Mesenchymal stem cell (in vitro differentiated cells and primary cell): Measurements from ENCODE around the gene DND1.
"Not testable (repeated sequence)": the region's sequence is repeated elsewhere in the genome, so short reads cannot be mapped to it uniquely, and the experiment has no call there.

Experiments used
- DNase-seq: peaks from one replicate; pipeline ENCODE4 v3.0.0-alpha.2; 2013
- H2AFZ ChIP-seq: one replicate; pipeline ENCODE4 v1.6.1; 2013; ENCODE audit warnings: low read depth, mild to moderate bottlenecking, control low read depth, inconsistent platforms, low read length, moderate library complexity
- H2AK5ac ChIP-seq: 2 replicates; pipeline ENCODE4 v1.6.1; 2013; ENCODE audit warnings: low read length, moderate library complexity, mild to moderate bottlenecking, inconsistent platforms; ENCODE audit not compliant: severe bottlenecking
- H2BK120ac ChIP-seq: one replicate; pipeline ENCODE4 v1.6.1; 2013; ENCODE audit warnings: low read depth, mild to moderate bottlenecking, inconsistent platforms, low read length, moderate library complexity
- H2BK12ac ChIP-seq, 2 experiments: one replicate each; pipeline ENCODE4 v1.6.1; 2013; ENCODE audit warnings: inconsistent platforms in 2 of 2, low read length in 2 of 2, mild to moderate bottlenecking in 2 of 2, moderate library complexity in 2 of 2, control low read depth in 1 of 2
- H2BK15ac ChIP-seq: one replicate; pipeline ENCODE4 v1.6.1; 2013; ENCODE audit warnings: mild to moderate bottlenecking, low read depth, inconsistent platforms; ENCODE audit not compliant: poor library complexity, severe bottlenecking
- H2BK5ac ChIP-seq: 2 replicates; pipeline ENCODE4 v1.6.1; 2013; ENCODE audit warnings: low read depth, mild to moderate bottlenecking, low read length, control low read depth, inconsistent platforms; ENCODE audit not compliant: poor library complexity, severe bottlenecking
- H3K14ac ChIP-seq, 2 experiments: one replicate each; pipeline ENCODE4 v1.6.1; 2013; ENCODE audit warnings: inconsistent platforms in 2 of 2, low read length in 2 of 2, control low read depth in 1 of 2, mild to moderate bottlenecking in 1 of 2, moderate library complexity in 1 of 2
- H3K18ac ChIP-seq, 2 experiments: one replicate each; pipeline ENCODE4 v1.6.1; 2013; ENCODE audit warnings: inconsistent platforms in 2 of 2, low read length in 2 of 2, control low read depth in 1 of 2, low read depth in 1 of 2, mild to moderate bottlenecking in 1 of 2
- H3K23ac ChIP-seq, 2 experiments: one replicate each; pipeline ENCODE4 v1.6.1; 2013; ENCODE audit warnings: inconsistent platforms in 2 of 2, low read length in 2 of 2, mild to moderate bottlenecking in 2 of 2, moderate library complexity in 2 of 2, control low read depth in 1 of 2
- H3K27ac ChIP-seq: 2 replicates; pipeline ENCODE4 v1.5.1; 2013; ENCODE audit warnings: mild to moderate bottlenecking, moderate library complexity, low read length, control low read depth, inconsistent platforms; ENCODE audit not compliant: poor library complexity, severe bottlenecking
- H3K27me3 ChIP-seq, 2 experiments: 2 replicates each; pipeline versions ENCODE4 v1.6.1 to v1.7.0; 2013; ENCODE audit warnings: low read length in 2 of 2, mild to moderate bottlenecking in 2 of 2, moderate library complexity in 2 of 2, control low read depth in 1 of 2, inconsistent platforms in 1 of 2; ENCODE audit not compliant: control insufficient read depth in 1 of 2, insufficient read depth in 1 of 2
- H3K36me3 ChIP-seq, 2 experiments: 2 replicates each; pipeline versions ENCODE4 v1.6.1 to v1.7.0; 2013; ENCODE audit warnings: low read length in 2 of 2, control low read depth in 1 of 2, inconsistent platforms in 1 of 2, low read depth in 1 of 2, mild to moderate bottlenecking in 1 of 2; ENCODE audit not compliant: insufficient read depth in 2 of 2, control insufficient read depth in 1 of 2
- H3K4ac ChIP-seq, 2 experiments: one replicate each; pipeline ENCODE4 v1.6.1; 2013; ENCODE audit warnings: inconsistent platforms in 2 of 2, low read length in 2 of 2, mild to moderate bottlenecking in 2 of 2, moderate library complexity in 2 of 2, control low read depth in 1 of 2, low read depth in 1 of 2
- H3K4me1 ChIP-seq: 2 replicates; pipeline ENCODE4 v1.6.1; 2013; ENCODE audit warnings: low read depth, low read length, control low read depth; ENCODE audit not compliant: control insufficient read depth, insufficient read depth
- H3K4me2 ChIP-seq: 2 replicates; pipeline ENCODE4 v1.6.1; 2013; ENCODE audit warnings: low read length, mild to moderate bottlenecking, inconsistent platforms; ENCODE audit not compliant: poor library complexity, severe bottlenecking
- H3K4me3 ChIP-seq, 2 experiments: 2 replicates each; pipeline versions ENCODE4 v1.5.1 to v1.7.0; 2013; ENCODE audit warnings: low read length in 2 of 2, mild to moderate bottlenecking in 2 of 2, control low read depth in 1 of 2, low read depth in 1 of 2; ENCODE audit not compliant: insufficient read depth in 1 of 2
- H3K79me1 ChIP-seq: replicated peaks from 2 replicates; pipeline ENCODE4 v1.6.1; 2013; ENCODE audit warnings: mild to moderate bottlenecking, control low read depth, low read length, inconsistent platforms; ENCODE audit not compliant: poor library complexity, severe bottlenecking
- H3K9ac ChIP-seq: 2 replicates; pipeline ENCODE4 v1.7.0; 2013; ENCODE audit warnings: mild to moderate bottlenecking, low read length, moderate library complexity
- H3K9me3 ChIP-seq: 2 replicates; pipeline ENCODE4 v1.7.0; 2013; ENCODE audit warnings: mild to moderate bottlenecking, low read length; ENCODE audit not compliant: control insufficient read depth
- H4K8ac ChIP-seq: one replicate; pipeline ENCODE4 v1.6.1; 2013; ENCODE audit warnings: inconsistent platforms, mild to moderate bottlenecking, low read length, moderate library complexity
- H4K91ac ChIP-seq: one replicate; pipeline ENCODE4 v1.6.1; 2013; ENCODE audit warnings: mild to moderate bottlenecking, low read length, inconsistent platforms
- WGBS: methylation state at CpG from one replicate; pipeline ENCODE4 v1.1.7; 2013; ENCODE audit warnings: mixed read lengths; 5-methylcytosine and 5-hydroxymethylcytosine counted together

DND1 gene

GRCh38 chr5:140708787-140709186 is 35.4 kb upstream of the DND1 start:
- H2BK5ac ChIP-seq, H3K4me1 ChIP-seq, DNase-seq, H2AK5ac ChIP-seq, H2AFZ ChIP-seq, H3K23ac ChIP-seq, H2BK15ac ChIP-seq, H3K79me1 ChIP-seq, H3K27ac ChIP-seq, H3K9ac ChIP-seq, H4K91ac ChIP-seq, H3K14ac ChIP-seq, H4K8ac ChIP-seq, H2BK120ac ChIP-seq, H3K4me3 ChIP-seq, H3K9me3 ChIP-seq, H3K4me2 ChIP-seq, H3K4ac ChIP-seq, H2BK12ac ChIP-seq, H3K27me3 ChIP-seq, H3K18ac ChIP-seq: not testable (repeated sequence)
- 96% methylated on average over 9 of the region's 9 CpGs for WGBS
- H3K36me3 ChIP-seq = peaks cover 17 to 41% of the 10 kb centered on the region in 2 experiments

DNA sequence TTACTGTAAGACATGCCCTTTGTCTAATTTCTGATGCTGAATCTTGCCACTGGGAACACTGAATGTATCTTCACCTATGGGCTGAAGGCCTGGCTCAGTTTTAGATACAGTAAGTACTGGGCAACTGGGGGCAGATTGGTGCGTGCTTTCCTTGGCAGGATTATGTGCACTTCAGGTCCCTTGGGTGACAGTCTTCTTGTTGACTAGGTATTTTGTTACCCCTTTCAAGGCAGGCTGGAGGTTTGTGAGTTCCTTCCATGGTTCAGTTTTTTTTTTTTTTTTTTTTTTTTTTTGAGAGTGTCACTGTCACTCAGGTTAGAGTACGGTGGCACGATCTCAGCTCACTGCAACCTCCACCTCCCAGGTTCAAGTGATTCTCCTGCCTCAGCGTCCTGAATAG is 34.4 kb upstream of the DND1 start:
- no peaks in the 10 kb centered on the region for H3K27me3 ChIP-seq
- no peak overlapping the region for H3K9ac ChIP-seq
- no peak overlapping the region for H4K91ac ChIP-seq
- no peak overlapping the region for H3K4me2 ChIP-seq
- H2BK120ac ChIP-seq = no peak overlapping the region
- H3K27ac ChIP-seq = no peak overlapping the region
- no peak overlapping the region for H3K18ac ChIP-seq
- H2BK15ac ChIP-seq = no peak overlapping the region
- H3K4me3 ChIP-seq = no peak overlapping the region
- no peak overlapping the region for H2BK12ac ChIP-seq
- H2AFZ ChIP-seq = no peak overlapping the region
- H3K79me1 ChIP-seq = peaks cover 10% of the 10 kb centered on the region
- no peak for DNase-seq
- H3K9me3 ChIP-seq = no peaks in the 10 kb centered on the region
- H4K8ac ChIP-seq = no peak overlapping the region
- H3K4ac ChIP-seq = no peak overlapping the region
- no peak overlapping the region for H2AK5ac ChIP-seq
- no peak overlapping the region for H3K23ac ChIP-seq
- no peak overlapping the region for H3K14ac ChIP-seq
- peaks cover 20 to 50% of the 10 kb centered on the region in 2 experiments for H3K36me3 ChIP-seq
- no peaks in the 10 kb centered on the region for H3K4me1 ChIP-seq
- 100% methylated on average over 2 of the region's 4 CpGs for WGBS
- no peak overlapping the region for H2BK5ac ChIP-seq

DNA sequence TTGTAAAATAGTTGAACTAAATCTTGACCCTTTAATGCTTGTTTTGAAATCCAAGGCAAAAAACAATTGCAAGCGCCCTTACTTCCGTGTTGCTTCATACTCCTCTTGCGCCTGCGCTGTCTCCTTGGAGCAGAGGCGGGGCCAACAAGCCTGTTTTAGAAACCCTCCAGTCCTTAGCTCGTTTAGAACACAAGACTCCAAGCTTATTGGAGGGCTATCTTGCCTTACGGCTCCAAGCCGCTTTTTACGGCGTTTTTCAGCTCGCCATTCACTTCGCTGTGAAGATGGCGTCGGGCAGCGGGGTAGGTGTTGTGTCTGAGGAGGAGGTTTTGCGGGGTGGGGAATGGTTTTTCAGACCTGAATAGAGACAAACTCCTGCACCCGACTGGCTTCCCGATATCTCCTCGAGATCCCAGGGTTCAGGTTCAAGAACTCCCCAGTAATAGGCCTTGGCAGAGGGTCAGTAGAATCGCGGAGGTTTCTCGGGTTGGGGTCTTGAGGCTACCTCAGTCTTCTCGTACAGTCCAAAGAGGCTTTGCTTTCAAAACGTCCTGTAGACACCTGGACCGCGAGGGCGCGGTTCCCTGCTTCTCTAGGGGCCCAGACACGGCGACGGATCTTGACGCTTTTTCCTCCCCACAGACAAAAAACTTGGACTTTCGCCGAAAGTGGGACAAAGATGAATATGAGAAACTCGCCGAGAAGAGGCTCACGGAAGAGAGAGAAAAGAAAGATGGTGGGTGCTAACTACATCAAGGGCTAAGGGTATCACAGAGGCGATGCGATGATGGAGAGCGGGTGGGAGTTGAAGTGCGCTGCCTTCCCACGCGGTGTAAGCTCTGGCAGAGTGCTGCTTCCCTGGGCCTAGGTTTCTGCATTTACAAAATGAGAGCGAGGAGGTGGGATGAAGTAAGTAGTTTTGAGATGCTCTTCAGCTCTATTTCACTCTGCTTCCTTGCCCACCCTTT is 27.1 kb upstream of the DND1 start, which contains the start of gene ZMAT2:
TSS of gene ZMAT2 (plus strand) at position 271 of the 968 bp plus-strand sequence. CDS start at position 285, 14 bp downstream.
- H3K79me1 ChIP-seq = peaks cover 30% of the 10 kb centered on the region
- H3K9ac ChIP-seq = peak within 1 kb of the TSS; percentile 98
- DNase-seq = peak; percentile 99
- H3K27ac ChIP-seq = peak within 1 kb of the TSS; percentile 36
- H3K4me3 ChIP-seq = peak within 1 kb of the TSS; percentile 72 to 98
- no peak within 1 kb of the TSS for H2AFZ ChIP-seq
- no peaks in the 10 kb centered on the region for H3K9me3 ChIP-seq
- H2BK5ac ChIP-seq = no peak within 1 kb of the TSS
- H2AK5ac ChIP-seq = no peak within 1 kb of the TSS
- peak within 1 kb of the TSS; percentile 81 for H3K4me2 ChIP-seq
- no peaks in the 10 kb centered on the region for H3K27me3 ChIP-seq
- no peak within 1 kb of the TSS for H2BK120ac ChIP-seq
- H3K18ac ChIP-seq = no peak within 1 kb of the TSS
- peak within 1 kb of the TSS; percentile 30 for H4K8ac ChIP-seq
- H3K36me3 ChIP-seq = peaks cover 31 to 91% of the 10 kb centered on the region in 2 experiments
- H3K4ac ChIP-seq = peak within 1 kb of the TSS in 1 of 2 experiments; percentile 53
- no peak within 1 kb of the TSS for H2BK15ac ChIP-seq
- H3K23ac ChIP-seq = no peak within 1 kb of the TSS
- no peak within 1 kb of the TSS for H4K91ac ChIP-seq
- 4% methylated on average over 42 of the region's 44 CpGs for WGBS
- no peak within 1 kb of the TSS for H3K14ac ChIP-seq
- peak within 1 kb of the TSS in 1 of 2 experiments; percentile 2 for H2BK12ac ChIP-seq
- H3K4me1 ChIP-seq = peaks cover 2% of the 10 kb centered on the region

- H2AFZ ChIP-seq = no peak overlapping the region
- no peak overlapping the region for H3K14ac ChIP-seq
- no peak overlapping the region for H2BK15ac ChIP-seq
- no peak overlapping the region for H3K4me2 ChIP-seq
- no peak overlapping the region for H2AK5ac ChIP-seq
- H3K36me3 ChIP-seq = peaks cover 31 to 79% of the 10 kb centered on the region in 2 experiments
- no peak overlapping the region for H3K18ac ChIP-seq
- H3K79me1 ChIP-seq = peaks cover 27% of the 10 kb centered on the region
- H3K4ac ChIP-seq = no peak overlapping the region
- 89% methylated on average over 4 of the region's 4 CpGs for WGBS
- no peak overlapping the region for H3K27ac ChIP-seq
- H3K27me3 ChIP-seq = no peaks in the 10 kb centered on the region
- DNase-seq = no peak
- no peak overlapping the region for H4K91ac ChIP-seq
- no peak overlapping the region for H3K9ac ChIP-seq
- H3K9me3 ChIP-seq = no peaks in the 10 kb centered on the region
- no peak overlapping the region for H3K23ac ChIP-seq
- H3K4me1 ChIP-seq = peaks cover 8% of the 10 kb centered on the region
- H3K4me3 ChIP-seq = no peak overlapping the region
- H2BK5ac ChIP-seq = no peak overlapping the region
- H2BK120ac ChIP-seq = no peak overlapping the region
- no peak overlapping the region for H2BK12ac ChIP-seq
- no peak overlapping the region for H4K8ac ChIP-seq
Measured at GRCh38 chr5:140696891-140697492, 23.6 kb upstream of the DND1 start.
